Bronchial epithelial cell (primary cell): Measurements from ENCODE around the gene ANO6. TPM values are rescaled to one million over a fixed set of nuclear protein-coding genes. Genes with fewer than 3 reads are reported as not detected.
"Not testable (repeated sequence)": the region's sequence is repeated elsewhere in the genome, so short reads cannot be mapped to it uniquely, and the experiment has no call there.

Source experiments
- DNase-seq: peaks from one replicate; pipeline ENCODE4 v3.0.0-alpha.2; 2010; ENCODE audit warnings: low read depth
- FAIRE-seq: peaks from 2 replicates; lab custom pipeline; 2011; peaks lifted over from hg19 to GRCh38; lab: Jason Lieb, UNC
- H3K27me3 ChIP-seq: 2 replicates; pipeline ENCODE4 v1.5.1; 2011; ENCODE audit warnings: low read length; ENCODE audit not compliant: control insufficient read depth, insufficient read depth
- H3K36me3 ChIP-seq: 2 replicates; pipeline ENCODE4 v1.5.1; 2011; ENCODE audit warnings: low read length; ENCODE audit not compliant: control insufficient read depth, insufficient read depth
- H3K4me3 ChIP-seq: 2 replicates; pipeline ENCODE4 v1.5.1; 2011; ENCODE audit warnings: mild to moderate bottlenecking, low read depth, low read length, control low read depth
- CTCF ChIP-seq: IDR thresholded peaks from 2 replicates; pipeline ENCODE4 v1.5.1; 2011; ENCODE audit warnings: mild to moderate bottlenecking, moderate library complexity, low read length, control low read depth, inconsistent platforms; ENCODE audit not compliant: insufficient read depth, severe bottlenecking
- total RNA-seq: library from RNA; depleted of rRNA; stranded (reverse); fragments of >200 nt; gene quantifications from 2 replicates; pipeline ENCODE4 v1.2.1, GENCODE V29; 2014

The ANO6 gene
- total RNA-seq, 1 donor from 2014 or later, result 23.2 TPM

- TF ChIP-seq CTCF, result no peak
- Histone ChIP-seq H3K4me3 (no peak overlapping the region), H3K36me3 (no peaks in the 10 kb centered on the region), H3K27me3 (no peaks in the 10 kb centered on the region)
- FAIRE-seq (no peak), DNase-seq (no peak)
Measured at GRCh38 chr12:45314770-45315169, 98.9 kb downstream of the ANO6 start.

- FAIRE-seq (no peak), DNase-seq (no peak)
- no peak for TF ChIP-seq CTCF
- Histone ChIP-seq H3K27me3 (no peaks in the 10 kb centered on the region), H3K4me3 (no peak overlapping the region), H3K36me3 (no peaks in the 10 kb centered on the region)
Measured at GRCh38 chr12:45315462-45315861, 99.6 kb downstream of the ANO6 start.

DNA sequence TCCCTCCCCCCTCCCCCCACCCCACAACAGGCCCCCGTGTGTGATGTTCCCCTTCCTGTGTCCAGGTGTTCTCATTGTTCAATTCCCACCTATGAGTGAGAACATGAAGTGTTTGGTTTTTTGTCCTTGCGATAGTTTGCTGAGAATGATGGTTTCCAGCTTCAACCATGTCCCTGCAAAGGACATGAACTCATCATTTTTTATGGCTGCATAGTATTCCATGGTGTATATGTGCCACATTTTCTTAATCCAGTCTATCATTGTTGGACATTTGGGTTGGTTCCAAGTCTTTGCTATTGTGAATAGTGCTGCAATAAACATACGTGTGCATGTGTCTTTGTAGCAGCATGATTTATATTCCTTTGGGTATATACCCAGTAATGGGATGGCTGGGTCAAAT lies 101.4 kb downstream of the ANO6 start:
- not testable (repeated sequence) for DNase-seq, FAIRE-seq, H3K27me3 ChIP-seq, H3K36me3 ChIP-seq, H3K4me3 ChIP-seq

GRCh38 chr12:45322810-45323209 lies 106.9 kb downstream of the ANO6 start:
- Histone ChIP-seq H3K36me3 (no peaks in the 10 kb centered on the region), H3K4me3 (no peak overlapping the region)
- FAIRE-seq, result no peak

GRCh38 chr12:45324391-45324790 lies 108.5 kb downstream of the ANO6 start:
- no peak for TF ChIP-seq CTCF
- no peak for FAIRE-seq

More at GRCh38 chr12:45322810-45323209, 106.9 kb downstream of the ANO6 start:
- no peak for DNase-seq
- H3K27me3 ChIP-seq, result no peaks in the 10 kb centered on the region
- no peak for TF ChIP-seq CTCF

DNA sequence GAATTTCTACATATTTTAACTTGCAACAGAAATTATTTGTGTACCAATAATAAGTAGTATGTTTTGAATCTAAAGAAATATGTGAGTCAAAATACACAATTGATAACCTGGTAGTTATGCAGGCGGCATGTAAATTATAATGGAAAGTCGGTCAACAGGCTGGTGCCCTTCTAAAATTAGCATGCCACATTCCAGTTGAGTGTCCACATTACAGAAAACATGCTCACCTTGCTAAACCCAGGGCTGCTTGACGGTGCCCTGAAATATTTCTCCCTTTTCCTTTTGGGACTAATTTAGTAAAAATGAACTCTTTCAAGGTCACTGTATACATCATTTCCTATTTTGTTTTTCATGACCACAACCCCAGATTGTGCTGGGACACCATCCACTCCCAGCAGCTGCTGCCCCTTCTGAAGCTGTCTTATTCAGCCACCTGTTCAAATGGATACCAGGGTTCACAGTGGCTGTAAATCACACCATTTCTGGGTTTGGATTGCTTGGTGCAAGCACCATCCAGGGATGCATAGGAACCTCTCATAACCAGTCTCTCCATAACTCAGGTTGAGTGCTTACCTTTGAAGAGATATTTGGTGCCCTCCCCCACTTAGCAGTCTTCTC lies 110.6 kb downstream of the ANO6 start:
- H3K27me3 ChIP-seq, result no peaks in the 10 kb centered on the region
- TF ChIP-seq CTCF, result no peak
- DNase-seq (no peak), FAIRE-seq (no peak)
- H3K4me3 ChIP-seq, result no peak overlapping the region
- H3K36me3 ChIP-seq, result no peaks in the 10 kb centered on the region

More at GRCh38 chr12:45324391-45324790, 108.5 kb downstream of the ANO6 start:
- H3K27me3 ChIP-seq, result no peaks in the 10 kb centered on the region
- H3K4me3 ChIP-seq, result no peak overlapping the region
- DNase-seq, result peak; percentile 14
- no peaks in the 10 kb centered on the region for H3K36me3 ChIP-seq
